CD4-positive, alpha-beta memory T cell (primary cell): Measurements from ENCODE around the gene SLC9A9. TPM values are rescaled to one million over a fixed set of nuclear protein-coding genes. Genes with fewer than 3 reads are reported as not detected.

Experiments used
- CTCF ChIA-PET: fragments of 350-600 bp; sonication (Branson Sonifier 250); formaldehyde crosslinking; loops from one replicate; lab custom pipeline; 2021; ENCODE audit warnings: inconsistent platforms; ENCODE audit not compliant: partially characterized antibody; lab: Charles Lee
- POLR2A ChIA-PET: fragments of 350-600 bp; sonication (Branson Sonifier 250); formaldehyde crosslinking; loops from one replicate; lab custom pipeline; 2021; ENCODE audit not compliant: partially characterized antibody; lab: Charles Lee
- DNase-seq, 5 donors: peaks; one replicate each; pipeline versions ENCODE4 v3.0.0 to v3.0.0-alpha.2; 2020 to 2022; ENCODE audit warnings: mixed read lengths in 1 of 5
- H3K27ac ChIP-seq: one replicate; pipeline ENCODE4 v1.7.0; 2013; ENCODE audit warnings: low read depth, low read length
- H3K27me3 ChIP-seq: 2 replicates; pipeline ENCODE4 v1.7.0; 2013; ENCODE audit warnings: mild to moderate bottlenecking, low read length, moderate library complexity; ENCODE audit not compliant: insufficient read depth
- H3K36me3 ChIP-seq: 2 replicates; pipeline ENCODE4 v1.7.0; 2013; ENCODE audit warnings: mild to moderate bottlenecking, low read length, moderate library complexity; ENCODE audit not compliant: insufficient read depth
- H3K4me1 ChIP-seq: 2 replicates; pipeline ENCODE4 v1.7.0; 2013; ENCODE audit warnings: mild to moderate bottlenecking, low read length, moderate library complexity; ENCODE audit not compliant: insufficient read depth
- H3K4me3 ChIP-seq, 2 donors: one replicate each; pipeline ENCODE4 v1.7.0; 2013; ENCODE audit warnings: low read length in 2 of 2, mild to moderate bottlenecking in 1 of 2
- H3K9me3 ChIP-seq, 2 donors: one replicate each; pipeline ENCODE4 v1.7.0; 2013; ENCODE audit warnings: low read length in 2 of 2, control low read depth in 1 of 2; ENCODE audit not compliant: control insufficient read depth in 1 of 2
- H3K27ac Mint-ChIP-seq, 7 donors: one replicate each; pipeline ENCODE4 v1.8.0; 2020 to 2021; ENCODE audit warnings: mixed read lengths in 7 of 7, mild to moderate bottlenecking in 6 of 7, inconsistent platforms in 3 of 7, moderate library complexity in 3 of 7
- H3K27me3 Mint-ChIP-seq, 2 donors: one replicate each; pipeline ENCODE4 v1.8.0; 2020 to 2021; ENCODE audit warnings: mixed read lengths in 2 of 2
- H3K36me3 Mint-ChIP-seq, 2 donors: one replicate each; pipeline ENCODE4 v1.8.0; 2020 to 2021; ENCODE audit warnings: mixed read lengths in 2 of 2, inconsistent platforms in 1 of 2, mild to moderate bottlenecking in 1 of 2
- H3K4me1 Mint-ChIP-seq, 4 donors: one replicate each; pipeline ENCODE4 v1.8.0; 2020 to 2021; ENCODE audit warnings: mixed read lengths in 4 of 4, mild to moderate bottlenecking in 1 of 4
- H3K4me3 Mint-ChIP-seq, 8 donors: one replicate each; pipeline ENCODE4 v1.8.0; 2020 to 2021; ENCODE audit warnings: mixed read lengths in 8 of 8, mild to moderate bottlenecking in 7 of 8, moderate library complexity in 6 of 8, inconsistent platforms in 3 of 8
- H3K9me3 Mint-ChIP-seq, 8 donors: one replicate each; pipeline ENCODE4 v1.8.0; 2020 to 2021; ENCODE audit warnings: mixed read lengths in 8 of 8, mild to moderate bottlenecking in 5 of 8, inconsistent platforms in 3 of 8, moderate library complexity in 1 of 8
- intact Hi-C: fragments of 100-400 bp; cut with micrococcal nuclease; formaldehyde crosslinking; loops from one replicate; pipeline ENCODE4 v1.15.1; 2023
- polyA plus RNA-seq, 2 donors: library from polyadenylated mRNA; unstranded; fragments of 300-500 nt; fragmentation: Illumina TruSeq; gene quantifications; one replicate each; pipeline ENCODE4 v1.2.3, GENCODE V29; 2021
- total RNA-seq, 2 experiments: library from RNA; stranded (reverse); gene quantifications; one replicate each; pipeline ENCODE4 v1.2.3, GENCODE V29; 2021

SLC9A9 gene
- 10 to 100 TPM; 30.8 to 34.8 TPM for total RNA-seq
- 10 to 100 TPM; 34.0 to 35.5 TPM for polyA plus RNA-seq

- ChIA-PET CTCF (interaction anchor here (1.0 to 3.5 kb wide), 4 partner anchors 14 to 123 kb away, joined by 4 to 24 read pairs (median 6); partner anchors contain the start of gene DIPK2A), POLR2A (interaction anchor here (0.6 to 5.9 kb wide), 5 partner anchors 10 to 124 kb away, joined by 3 to 78 read pairs (median 4); partner anchors contain the start of gene DIPK2A)
- Histone ChIP-seq H3K27ac (peak within 1 kb of the TSS; percentile 58), H3K9me3 (no peaks in the 10 kb centered on the region), H3K27me3 (no peaks in the 10 kb centered on the region), H3K4me1 (peaks cover 64% of the 10 kb centered on the region), H3K36me3 (no peaks in the 10 kb centered on the region), H3K4me3 (peak within 1 kb of the TSS; percentile 85 to 98)
- H3K9me3 Mint-ChIP-seq = no peaks in the 10 kb centered on the region
- H3K4me3 Mint-ChIP-seq = peak within 1 kb of the TSS; percentile 95 to 99 (median 98)
- DNase-seq = peak; percentile 40 to 51 (median 46)
- peaks cover 45 to 71% (median 55%) of the 10 kb centered on the region in 4 donors for H3K4me1 Mint-ChIP-seq
- H3K27ac Mint-ChIP-seq = peak within 1 kb of the TSS; percentile 79 to 97 (median 91)
- H3K36me3 Mint-ChIP-seq = peaks cover under 1 to 8% of the 10 kb centered on the region in 2 donors
- intact Hi-C loops = loop anchor here (1.0 to 5.0 kb wide), 5 partner anchors 18 to 123 kb away; partner anchors contain the start of gene DIPK2A
- H3K27me3 Mint-ChIP-seq = no peaks in the 10 kb centered on the region
These were observed at the start of gene SLC9A9 for GRCh38 chr3:143847787-143848631. Gene SLC9A9 (minus strand): TSS chr3:143848468. CDS start chr3:143848322, 146 bp downstream.

- intact Hi-C loops = no loop called here
- no peak overlapping the region for H3K4me3 Mint-ChIP-seq
- no peak for DNase-seq
These were observed 49.5 kb upstream of the SLC9A9 start for GRCh38 chr3:143897576-143898295.

GRCh38 chr3:143896486-143896885 lies 48.2 kb upstream of the SLC9A9 start:
- Mint-ChIP-seq H3K27ac (no peak overlapping the region), H3K4me1 (no peaks in the 10 kb centered on the region), H3K9me3 (no peaks in the 10 kb centered on the region), H3K27me3 (peaks cover 7 to 8% of the 10 kb centered on the region in 2 donors), H3K4me3 (no peak overlapping the region), H3K36me3 (no peaks in the 10 kb centered on the region)
- Histone ChIP-seq H3K4me3 (no peak overlapping the region), H3K27me3 (no peaks in the 10 kb centered on the region), H3K27ac (no peak overlapping the region), H3K36me3 (no peaks in the 10 kb centered on the region), H3K9me3 (no peaks in the 10 kb centered on the region), H3K4me1 (no peaks in the 10 kb centered on the region)
- CTCF ChIA-PET = interaction anchor here (1.6 to 5.1 kb wide), 2 partner anchors 11 to 47 kb away, joined by 4 to 34 read pairs; no protein-coding TSS in a partner anchor
- intact Hi-C loops = no loop called here
- POLR2A ChIA-PET = no interaction called here
- no peak for DNase-seq

More at GRCh38 chr3:143897576-143898295, 49.5 kb upstream of the SLC9A9 start:
- H3K36me3 Mint-ChIP-seq = no peaks in the 10 kb centered on the region
- ChIA-PET POLR2A (no interaction called here), CTCF (no interaction called here)
- Histone ChIP-seq H3K4me3 (no peak overlapping the region), H3K27ac (no peak overlapping the region), H3K9me3 (no peaks in the 10 kb centered on the region), H3K36me3 (no peaks in the 10 kb centered on the region), H3K27me3 (no peaks in the 10 kb centered on the region), H3K4me1 (no peaks in the 10 kb centered on the region)
- peaks cover 1 to 4% of the 10 kb centered on the region in 2 donors for H3K27me3 Mint-ChIP-seq
- no peaks in the 10 kb centered on the region for H3K4me1 Mint-ChIP-seq
- H3K27ac Mint-ChIP-seq = no peak overlapping the region
- H3K9me3 Mint-ChIP-seq = no peaks in the 10 kb centered on the region

- ChIA-PET POLR2A (no interaction called here), CTCF (interaction anchor here (1.6 to 5.1 kb wide), 2 partner anchors 11 to 46 kb away, joined by 4 to 34 read pairs; no protein-coding TSS in a partner anchor)
- no peak overlapping the region for H3K27ac ChIP-seq
- Mint-ChIP-seq H3K27me3 (peaks cover 7 to 8% of the 10 kb centered on the region in 2 donors), H3K9me3 (no peaks in the 10 kb centered on the region), H3K4me1 (no peaks in the 10 kb centered on the region), H3K4me3 (no peak overlapping the region), H3K27ac (no peak overlapping the region), H3K36me3 (no peaks in the 10 kb centered on the region)
- no peaks in the 10 kb centered on the region for H3K4me1 ChIP-seq
- intact Hi-C loops = no loop called here
- no peaks in the 10 kb centered on the region for H3K27me3 ChIP-seq
- no peak for DNase-seq
- no peaks in the 10 kb centered on the region for H3K9me3 ChIP-seq
- H3K4me3 ChIP-seq = no peak overlapping the region
- no peaks in the 10 kb centered on the region for H3K36me3 ChIP-seq
These were observed 47.5 kb upstream of the SLC9A9 start for GRCh38 chr3:143895805-143896204.

- no peak for DNase-seq
- ChIA-PET CTCF (interaction anchor here (1.2 kb wide), 1 partner anchor 13 kb away, joined by 3 read pairs; no protein-coding TSS in a partner anchor), POLR2A (no interaction called here)
- H3K4me3 ChIP-seq = no peak overlapping the region
- no peak overlapping the region for H3K4me3 Mint-ChIP-seq
- H3K4me1 Mint-ChIP-seq = no peaks in the 10 kb centered on the region
- no peaks in the 10 kb centered on the region for H3K36me3 Mint-ChIP-seq
- H3K36me3 ChIP-seq = no peaks in the 10 kb centered on the region
- H3K27ac ChIP-seq = no peak overlapping the region
- intact Hi-C loops = no loop called here
- H3K9me3 ChIP-seq = no peaks in the 10 kb centered on the region
- H3K9me3 Mint-ChIP-seq = no peaks in the 10 kb centered on the region
- H3K27ac Mint-ChIP-seq = no peak overlapping the region
- H3K27me3 Mint-ChIP-seq = peaks cover 6 to 8% of the 10 kb centered on the region in 2 donors
- H3K27me3 ChIP-seq = no peaks in the 10 kb centered on the region
- H3K4me1 ChIP-seq = no peaks in the 10 kb centered on the region
These were observed 40.6 kb upstream of the SLC9A9 start for GRCh38 chr3:143888846-143889245.

- Histone ChIP-seq H3K9me3 (no peaks in the 10 kb centered on the region), H3K36me3 (no peaks in the 10 kb centered on the region), H3K27ac (no peak overlapping the region), H3K4me3 (no peak overlapping the region), H3K27me3 (no peaks in the 10 kb centered on the region), H3K4me1 (no peaks in the 10 kb centered on the region)
- H3K27me3 Mint-ChIP-seq = peaks cover 6 to 8% of the 10 kb centered on the region in 2 donors
- intact Hi-C loops = no loop called here
- no peak overlapping the region for H3K27ac Mint-ChIP-seq
- POLR2A ChIA-PET = no interaction called here
- no peak overlapping the region for H3K4me3 Mint-ChIP-seq
- CTCF ChIA-PET = no interaction called here
- H3K9me3 Mint-ChIP-seq = no peaks in the 10 kb centered on the region
- no peaks in the 10 kb centered on the region for H3K36me3 Mint-ChIP-seq
- H3K4me1 Mint-ChIP-seq = no peaks in the 10 kb centered on the region
- no peak for DNase-seq
These were observed 39.9 kb upstream of the SLC9A9 start for GRCh38 chr3:143888166-143888565.
